ENCODE data around the gene DPF3.
A peak's percentile ranks its signal among the peaks of the same experiment; 100 is the strongest.

Gene DPF3

DNA sequence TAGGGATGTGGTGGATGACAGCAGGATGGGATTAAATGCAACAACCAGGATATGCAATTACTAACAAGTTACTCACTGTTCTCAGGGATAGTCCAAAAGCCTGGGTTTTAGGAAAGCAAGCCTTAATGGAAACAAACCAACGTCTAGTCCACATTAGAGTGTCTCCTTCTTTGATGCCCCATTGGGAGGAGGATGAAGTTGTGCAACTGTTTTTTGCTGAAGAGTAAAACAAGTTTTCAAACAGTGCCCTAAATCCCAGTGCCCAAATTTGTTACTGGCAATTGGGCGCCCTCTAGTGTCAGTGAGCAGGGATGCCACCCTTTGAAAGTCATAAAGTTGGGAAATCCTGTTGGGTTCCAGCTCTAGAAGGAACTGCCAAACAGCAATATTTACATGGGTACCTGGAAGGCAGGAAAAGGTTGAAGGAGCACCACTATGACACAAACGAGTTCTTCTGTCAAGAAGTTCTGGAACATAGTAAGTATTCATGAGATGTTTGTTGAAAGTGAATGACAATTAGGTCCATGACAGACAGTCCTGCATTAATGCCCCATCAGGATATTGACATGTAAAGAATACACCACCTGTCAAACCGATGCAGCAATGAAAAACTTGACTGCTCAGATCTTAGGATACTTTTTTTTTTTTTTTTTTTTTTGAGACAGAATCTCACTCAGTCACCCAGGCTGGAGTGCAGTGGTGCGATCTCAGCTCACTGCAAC is 11.1 kb upstream of the DPF3 start:
- peak; percentile 79 for DNase-seq (ENCODE audit: low read depth)

DNA sequence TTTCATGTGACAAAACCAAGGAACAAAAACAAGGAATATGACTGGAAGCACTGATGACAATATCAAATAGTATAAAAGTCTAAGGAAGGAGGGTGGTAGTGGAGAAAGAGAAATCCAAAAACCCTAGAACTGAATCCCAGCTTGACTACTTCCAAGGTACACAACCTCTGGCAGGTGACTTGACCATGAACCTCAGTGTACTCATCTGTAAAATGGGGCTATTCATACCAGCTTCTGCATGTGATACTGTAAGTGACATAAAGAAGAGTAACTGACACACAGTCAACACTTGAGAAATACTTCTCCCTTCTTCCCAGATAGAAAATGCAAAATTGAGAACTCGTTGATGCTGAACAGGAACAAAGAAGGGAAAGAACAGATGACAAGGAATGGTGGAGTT is 10.3 kb upstream of the DPF3 start:
- DNase-seq (ENCODE audit: low read depth): no peak

DNA sequence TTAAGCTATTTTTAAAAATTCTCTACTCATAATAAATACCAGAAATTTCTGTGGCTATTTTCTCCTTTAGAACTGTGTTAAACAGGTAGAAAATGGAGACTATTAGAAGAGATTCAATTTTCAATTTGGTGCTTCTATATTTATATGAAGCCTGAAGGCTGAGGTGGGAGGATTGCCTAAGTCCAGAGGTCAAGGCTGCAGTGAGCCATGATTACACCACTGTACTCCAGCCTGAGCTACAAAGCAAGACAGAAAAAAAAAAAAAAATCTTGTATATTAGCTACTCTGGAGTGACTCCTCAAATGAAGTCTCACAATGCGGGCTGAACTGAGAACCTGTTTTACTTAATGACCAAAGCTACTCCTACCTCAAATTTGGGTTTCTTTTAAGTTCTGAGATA is 9.8 kb upstream of the DPF3 start:
- DNase-seq (ENCODE audit: low read depth): no peak

DNA sequence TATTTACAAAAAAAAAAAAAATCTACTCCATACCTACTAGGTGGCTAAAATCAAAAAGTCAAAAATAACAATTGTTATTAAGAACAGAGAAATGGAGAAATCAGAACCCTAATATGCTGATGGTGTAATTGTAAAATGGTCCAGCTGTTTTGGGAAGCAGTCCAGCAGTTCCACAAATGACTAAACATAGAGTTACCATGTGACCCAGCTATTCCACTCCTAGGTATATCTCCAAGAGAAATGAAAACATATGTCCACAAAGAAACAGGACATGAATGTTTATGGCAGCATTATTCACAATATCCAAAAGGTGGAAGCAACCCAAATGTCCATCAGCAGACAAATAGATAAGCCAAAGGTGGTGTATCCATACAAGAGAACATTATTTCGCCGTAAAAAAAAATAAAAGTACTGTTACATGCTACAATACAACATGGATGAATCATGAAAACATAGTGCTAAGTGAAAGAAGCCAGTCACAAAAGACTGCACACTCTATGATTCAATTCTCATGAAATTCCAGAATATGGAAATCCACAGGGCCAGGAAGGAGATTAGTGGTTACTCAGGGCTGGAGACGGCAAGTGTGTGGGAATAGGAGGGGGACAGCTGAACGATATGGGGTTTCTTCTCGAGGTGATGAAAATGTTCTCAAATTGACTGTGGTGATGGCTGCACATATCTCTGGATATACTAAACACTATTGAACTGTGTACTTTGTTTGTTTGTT is 9.1 kb upstream of the DPF3 start:
- no peak for DNase-seq (ENCODE audit: low read depth)

DNA sequence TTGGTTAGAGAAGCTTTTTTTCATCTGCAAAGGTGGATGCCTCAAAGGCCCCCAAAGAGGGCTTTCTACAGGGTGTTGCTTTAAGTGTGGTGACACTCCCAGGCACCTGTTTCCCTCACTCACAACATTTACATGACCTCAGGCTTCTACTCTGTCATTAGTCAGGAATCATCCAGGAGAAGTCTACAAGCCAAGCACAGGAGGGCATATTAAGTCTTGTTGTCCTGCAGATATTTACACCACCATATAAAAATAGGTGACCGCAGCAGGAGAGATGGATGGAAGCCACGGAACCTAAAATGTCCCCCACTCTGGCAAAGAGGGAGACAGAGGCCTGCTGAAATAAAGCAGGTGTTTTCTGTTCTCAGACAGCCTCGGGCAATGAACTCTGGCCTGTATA is 7.5 kb upstream of the DPF3 start:
- DNase-seq (ENCODE audit: low read depth): no peak

DNA sequence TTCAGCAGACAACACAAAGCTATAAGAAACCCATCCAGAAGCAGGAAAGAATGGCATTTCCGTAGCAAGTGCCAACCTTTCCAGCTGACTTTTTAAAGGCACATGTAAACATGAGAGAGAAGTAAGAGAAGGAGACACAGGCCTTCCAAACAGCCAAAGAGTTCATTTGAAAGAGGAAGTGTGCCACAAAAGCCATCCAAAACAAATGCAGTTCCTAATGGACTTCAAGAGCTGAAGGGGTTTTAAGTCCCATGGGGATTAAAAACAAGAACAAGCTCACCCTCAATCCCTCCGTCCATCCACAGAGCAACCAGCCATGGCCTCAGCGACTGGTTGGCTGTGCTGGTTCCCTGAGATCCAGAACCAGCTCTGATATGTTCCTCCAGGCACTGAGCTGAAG is 4.5 kb upstream of the DPF3 start:
- no peak for DNase-seq (ENCODE audit: low read depth)

DNA sequence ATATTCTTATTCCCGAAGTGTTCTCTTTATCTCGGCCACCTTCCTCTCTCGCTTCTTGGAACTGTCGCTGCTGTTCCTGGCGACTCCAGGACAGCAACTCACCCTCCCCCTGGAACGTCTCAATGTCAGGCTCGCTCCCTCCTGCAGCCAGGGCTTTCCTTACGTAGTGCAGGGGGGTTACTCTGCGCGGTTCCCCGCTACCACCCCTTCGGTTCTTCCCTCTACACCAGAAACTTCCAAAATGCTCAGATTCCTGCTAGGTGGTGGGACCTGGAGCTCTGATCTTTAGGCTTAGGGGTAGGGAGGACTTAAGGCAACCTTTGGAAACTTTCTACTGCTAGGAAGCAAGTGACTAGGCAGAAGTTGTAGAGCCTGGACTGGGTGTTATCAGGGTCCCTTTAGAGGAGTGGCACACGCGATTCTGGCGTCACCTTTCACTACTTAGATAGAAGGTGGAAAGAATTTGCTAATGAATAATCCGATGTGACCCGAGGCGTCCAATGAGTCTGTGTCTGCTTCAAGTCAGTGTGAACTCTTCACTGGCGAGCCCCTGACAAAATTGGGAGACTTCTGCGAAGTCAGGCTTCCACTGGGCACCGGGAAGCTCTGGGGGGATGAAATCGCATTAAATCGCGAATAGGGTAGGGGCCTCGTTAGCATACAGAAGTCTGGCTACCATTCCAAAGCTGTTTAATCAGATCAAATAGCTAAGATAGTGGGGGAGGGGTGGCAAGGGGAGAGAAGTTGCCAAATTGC is 900 bp upstream of the DPF3 start:
- no peak for DNase-seq (ENCODE audit: low read depth)

DNA sequence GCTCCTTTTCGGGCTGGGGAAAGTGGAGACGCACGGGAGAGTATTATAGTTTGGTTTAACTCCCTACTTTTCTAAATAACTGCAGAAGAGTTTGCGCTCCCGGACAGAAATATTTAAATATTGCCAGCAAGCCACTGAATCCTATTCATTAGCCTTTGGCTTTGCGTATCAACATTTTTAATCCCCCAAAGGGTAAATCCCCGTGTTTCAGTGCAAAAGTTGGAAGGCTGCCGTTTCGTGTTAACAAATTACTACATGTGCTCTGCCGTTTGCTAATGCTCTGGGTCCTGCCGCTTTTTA is 372 bp upstream of the DPF3 start:
- DNase-seq (ENCODE audit: low read depth): no peak

DNA sequence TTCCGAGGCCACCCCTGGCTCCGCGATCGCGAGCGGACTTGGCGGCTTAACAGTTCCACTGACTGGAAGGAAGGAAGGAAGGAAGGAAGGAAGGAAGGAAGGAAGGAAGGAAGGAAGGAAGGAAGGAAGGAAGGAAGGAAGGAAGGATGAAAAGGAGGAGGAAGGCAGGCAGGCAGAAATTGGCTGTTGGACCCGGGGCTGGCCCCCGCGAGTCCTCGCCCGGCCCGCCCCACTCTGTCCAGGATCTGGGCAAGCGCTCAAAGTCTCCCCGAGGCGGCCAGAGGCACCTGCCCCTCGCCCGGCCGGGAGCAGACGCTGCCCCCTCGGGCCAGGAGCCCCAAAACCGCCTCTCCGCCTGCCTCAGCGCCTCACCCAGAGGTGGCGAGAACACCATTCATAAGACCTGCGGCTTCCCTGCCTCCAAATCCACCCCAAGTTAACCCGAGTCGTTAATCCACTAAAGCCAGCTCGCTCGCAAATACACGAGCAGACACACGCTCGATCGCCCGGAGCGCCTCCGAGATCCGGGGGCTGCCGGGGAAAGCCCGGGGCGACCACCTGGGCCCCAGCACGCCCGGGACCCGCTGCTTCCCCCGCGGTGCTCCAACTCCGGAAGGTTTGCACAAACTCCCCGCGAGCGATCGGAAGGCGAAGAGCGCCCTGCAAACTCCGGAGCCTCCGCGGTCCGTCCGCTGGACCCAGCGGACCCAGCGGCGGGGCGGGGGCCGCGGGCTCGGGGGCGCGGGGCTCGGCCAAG is 844 bp downstream of the DPF3 start:
- no peak for DNase-seq (ENCODE audit: low read depth)

DNA sequence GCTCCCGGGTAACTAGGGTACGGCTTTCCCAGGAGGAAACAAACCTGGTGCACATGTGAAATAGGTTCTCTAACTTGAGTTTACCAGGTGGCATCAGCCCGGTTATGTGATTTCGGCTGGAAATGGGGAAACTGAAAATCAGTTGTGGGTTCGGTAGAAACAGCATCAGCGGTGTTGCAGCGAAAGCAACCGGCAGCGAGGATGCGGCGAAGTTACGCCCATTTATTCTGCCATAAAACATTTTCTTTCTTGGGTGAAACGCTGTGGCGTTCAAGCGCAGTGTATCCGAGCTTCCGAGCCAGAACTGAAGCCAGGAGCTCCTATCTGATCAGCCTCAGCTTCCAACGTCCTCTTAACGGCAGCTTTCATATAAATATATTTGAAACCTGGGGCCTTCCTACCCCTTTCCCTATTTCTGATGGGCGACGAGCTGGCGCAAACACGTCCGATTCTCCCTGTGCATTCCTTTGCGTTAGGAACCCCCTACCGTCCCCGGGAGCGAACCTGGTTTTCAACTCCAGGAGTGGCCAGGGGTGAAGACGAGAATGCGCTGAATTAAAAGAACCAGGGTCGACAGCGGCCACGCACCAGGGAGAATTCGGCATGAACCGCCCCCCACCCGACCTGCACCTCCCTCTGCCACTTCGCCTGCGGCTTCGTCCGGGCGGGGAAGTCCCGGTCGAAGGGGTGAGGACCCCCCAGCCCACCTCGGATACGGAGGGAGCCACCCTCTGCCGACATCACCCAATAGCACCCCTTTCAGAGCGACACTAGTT is 1.6 kb downstream of the DPF3 start:
- no peak for DNase-seq (ENCODE audit: low read depth)

DNA sequence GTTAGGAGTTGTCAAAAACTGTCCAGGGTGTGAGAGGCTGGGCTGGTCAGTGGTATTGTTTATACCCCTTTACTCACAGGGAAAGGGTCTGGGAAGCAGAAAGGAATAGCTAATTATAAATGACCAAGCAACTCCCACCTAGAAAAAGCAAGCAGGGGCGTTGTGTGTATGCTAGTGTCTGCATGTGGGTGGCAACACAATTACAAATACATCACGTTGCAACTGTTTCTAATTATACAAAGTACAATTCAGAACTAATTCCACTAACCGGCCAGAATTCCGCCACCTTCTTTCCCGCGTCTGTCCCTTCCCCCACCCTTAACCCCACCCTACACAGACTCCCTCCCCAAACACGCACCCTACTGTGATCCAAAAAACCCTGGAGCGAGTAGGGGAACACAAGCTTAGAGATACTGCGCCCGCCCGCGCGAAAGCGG is 2.2 kb downstream of the DPF3 start:
- DNase-seq (ENCODE audit: low read depth): no peak

DNA sequence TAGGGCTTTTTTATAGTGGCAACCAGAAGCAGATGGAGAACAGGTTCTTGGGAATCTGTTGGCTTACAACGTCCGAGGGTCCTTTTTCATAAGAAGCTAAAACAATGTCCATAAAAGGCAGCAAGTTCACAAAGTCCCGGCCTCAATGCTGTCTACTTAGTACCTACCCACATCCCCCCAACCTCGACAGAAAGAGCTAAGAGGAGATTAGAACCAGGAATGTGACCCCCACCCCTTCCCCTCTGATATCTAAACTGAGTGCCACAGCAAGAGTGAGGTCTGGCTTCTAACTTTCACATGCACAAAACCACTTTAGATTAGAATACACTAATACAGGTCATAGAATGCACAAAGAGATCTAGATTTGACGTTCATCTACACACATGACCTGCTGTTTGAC is 4.5 kb downstream of the DPF3 start:
- DNase-seq (ENCODE audit: low read depth): no peak

DNA sequence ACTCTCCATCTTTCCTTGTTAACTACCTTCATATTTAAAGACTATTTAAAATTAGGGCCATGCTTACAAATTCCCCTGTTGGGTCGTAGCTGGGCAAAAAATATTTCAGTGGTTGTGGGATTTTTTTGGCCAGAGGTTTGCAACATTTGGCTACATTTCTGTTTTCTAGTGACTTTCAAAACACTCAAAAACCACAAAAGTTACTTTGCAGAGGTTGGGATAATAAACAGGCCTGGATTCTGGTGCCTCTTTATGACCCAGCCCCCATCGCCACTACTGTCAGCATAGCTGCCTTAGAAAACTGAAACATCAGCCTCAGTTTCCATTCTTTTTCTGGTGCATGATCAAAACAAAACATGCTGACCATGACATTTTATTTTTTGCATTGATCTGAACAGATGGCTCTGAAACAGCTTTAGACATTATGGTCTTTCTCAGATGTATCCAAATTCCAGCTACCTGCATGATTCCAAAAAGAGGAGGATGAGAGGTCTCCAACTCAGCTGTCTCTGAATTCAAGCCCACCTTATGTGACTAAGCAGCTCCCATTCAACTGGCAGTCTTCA is 5.2 kb downstream of the DPF3 start:
- DNase-seq (ENCODE audit: low read depth): no peak

DNA sequence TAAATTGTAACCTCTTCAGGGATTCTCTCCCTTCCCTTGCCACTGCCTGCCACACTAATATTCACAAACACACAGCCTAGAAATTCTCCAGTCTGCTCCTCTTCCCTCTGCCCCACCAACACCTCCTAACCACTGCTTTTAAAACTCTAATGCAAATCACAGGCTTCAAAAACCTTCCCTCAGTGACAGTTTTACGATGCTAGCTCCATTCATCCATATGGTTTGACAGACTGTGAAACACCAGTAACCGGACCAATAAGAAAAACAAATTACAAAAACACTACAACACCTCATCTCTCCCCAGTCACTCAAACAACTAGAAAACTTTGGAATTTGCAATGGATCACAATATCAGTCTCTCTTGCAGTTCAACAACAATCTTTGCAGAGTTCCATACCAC is 5.7 kb downstream of the DPF3 start:
- no peak for DNase-seq (ENCODE audit: low read depth)

DNA sequence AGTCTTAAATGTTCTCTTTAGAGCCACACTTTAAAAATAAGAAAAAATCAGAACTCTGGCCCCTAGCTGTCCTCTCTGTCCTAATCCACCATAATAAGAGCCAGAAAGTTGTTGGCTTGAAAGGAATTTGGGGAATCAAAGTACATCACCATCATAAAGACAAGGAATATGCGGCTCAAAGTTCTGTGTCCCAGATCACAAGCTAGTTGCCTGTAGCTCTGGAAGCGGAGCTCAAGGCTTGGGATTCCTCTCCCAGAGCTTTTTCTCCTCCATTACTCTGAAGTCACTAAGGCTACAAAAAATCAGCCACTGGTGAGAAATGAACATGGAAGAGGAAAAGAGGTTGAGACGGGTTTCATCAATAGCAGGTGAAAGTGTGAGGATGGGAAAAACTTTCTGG is 6.4 kb downstream of the DPF3 start:
- DNase-seq (ENCODE audit: low read depth): no peak

DNA sequence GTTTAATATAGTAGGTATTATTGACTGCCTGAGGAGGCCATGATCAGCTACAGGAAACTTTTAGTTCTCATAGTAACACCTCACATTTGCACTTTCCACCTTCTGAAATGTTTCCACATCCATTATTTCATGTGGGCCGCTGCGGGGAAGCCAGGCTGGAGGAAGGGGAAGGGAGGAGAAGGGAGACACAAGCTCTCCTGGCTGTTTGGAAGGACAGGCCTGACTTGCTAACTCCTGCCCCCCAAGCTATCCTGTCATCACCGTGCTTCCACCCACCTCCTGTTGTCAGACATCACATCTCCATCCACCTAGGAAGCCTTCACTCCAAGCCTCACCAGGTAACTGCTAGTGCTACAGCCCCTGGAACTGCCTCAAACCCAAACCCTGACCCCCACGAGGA is 9.5 kb downstream of the DPF3 start:
- DNase-seq (ENCODE audit: low read depth): no peak

DNA sequence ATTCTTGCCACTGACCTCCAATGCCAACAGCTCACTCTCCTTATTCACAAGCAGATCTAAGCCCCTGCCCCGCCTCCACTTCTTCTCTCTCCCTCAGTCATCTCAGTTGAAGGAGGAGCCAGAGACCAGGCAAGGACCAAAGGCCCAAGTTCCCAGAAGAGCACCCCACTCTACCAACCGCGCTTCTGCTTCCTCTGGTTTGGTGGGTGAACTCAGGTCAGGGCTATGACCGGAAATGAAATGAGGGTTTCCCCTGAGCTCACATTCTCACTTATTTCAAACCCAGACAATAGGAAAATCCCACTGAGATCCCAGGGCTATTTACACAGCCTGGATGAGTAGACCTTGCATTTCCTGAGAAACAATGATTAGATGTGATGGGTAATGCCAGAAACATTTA is 9.9 kb downstream of the DPF3 start:
- no peak for DNase-seq (ENCODE audit: low read depth)

DNA sequence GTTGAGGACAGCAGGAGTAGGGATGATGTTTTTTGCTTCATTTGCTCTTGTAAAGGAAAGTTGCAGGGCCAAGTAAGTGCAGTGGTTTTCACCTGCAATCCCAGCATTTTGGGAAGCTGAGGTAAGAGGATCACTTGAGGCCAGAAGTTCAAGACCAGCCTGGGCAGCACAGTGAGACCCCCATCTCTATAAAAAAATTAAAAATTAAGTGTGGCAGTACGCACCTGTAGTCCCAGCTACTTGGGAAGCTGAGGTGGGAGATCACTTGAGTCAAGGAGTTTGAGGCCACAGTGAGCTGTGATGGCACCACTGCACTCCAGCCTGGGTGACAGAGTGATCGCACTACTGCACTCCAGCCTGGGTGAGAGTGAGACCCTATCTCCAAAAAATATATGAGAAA is 10.8 kb downstream of the DPF3 start:
- no peak for DNase-seq (ENCODE audit: low read depth)

DNA sequence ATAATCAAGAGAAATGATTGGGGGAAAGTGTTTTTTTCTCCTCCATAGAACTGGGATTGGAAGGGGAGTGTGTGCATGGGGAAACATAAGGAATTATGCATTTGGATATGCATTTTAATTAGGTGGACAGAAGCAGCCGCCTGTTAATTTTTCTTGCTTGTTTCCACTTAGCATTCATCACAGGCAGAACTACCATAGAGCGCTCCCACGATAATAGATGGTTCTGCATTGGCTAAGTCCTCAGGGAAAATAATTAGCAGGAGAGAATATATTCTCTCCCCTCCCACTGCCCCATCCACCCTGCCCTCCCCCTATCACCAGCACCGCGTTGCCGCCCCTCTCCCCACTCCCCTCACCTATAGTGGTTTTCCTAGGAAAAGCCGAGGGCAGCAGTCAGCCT is 11.4 kb downstream of the DPF3 start:
- DNase-seq (ENCODE audit: low read depth): no peak

DNA sequence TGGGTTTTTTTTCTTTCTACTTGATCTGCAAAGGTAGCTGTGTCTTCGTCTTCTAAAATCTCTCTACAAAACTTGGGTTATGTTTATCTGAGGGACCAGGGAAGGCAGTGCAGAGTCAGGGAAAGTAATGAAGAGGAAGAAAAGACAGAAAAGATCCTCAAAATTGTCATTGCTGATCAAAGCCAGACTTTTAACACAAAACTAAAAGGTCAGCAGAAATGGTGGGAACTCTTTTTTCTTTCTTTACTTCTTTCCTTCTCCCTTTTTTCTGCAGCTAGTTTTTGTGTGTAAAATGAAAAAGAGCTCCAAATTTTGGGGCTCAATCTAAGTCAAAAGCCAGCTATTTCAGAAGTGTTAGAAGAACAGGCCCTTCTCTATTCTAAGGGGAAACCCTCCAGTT is 11.9 kb downstream of the DPF3 start:
- no peak for DNase-seq (ENCODE audit: low read depth)

DNA sequence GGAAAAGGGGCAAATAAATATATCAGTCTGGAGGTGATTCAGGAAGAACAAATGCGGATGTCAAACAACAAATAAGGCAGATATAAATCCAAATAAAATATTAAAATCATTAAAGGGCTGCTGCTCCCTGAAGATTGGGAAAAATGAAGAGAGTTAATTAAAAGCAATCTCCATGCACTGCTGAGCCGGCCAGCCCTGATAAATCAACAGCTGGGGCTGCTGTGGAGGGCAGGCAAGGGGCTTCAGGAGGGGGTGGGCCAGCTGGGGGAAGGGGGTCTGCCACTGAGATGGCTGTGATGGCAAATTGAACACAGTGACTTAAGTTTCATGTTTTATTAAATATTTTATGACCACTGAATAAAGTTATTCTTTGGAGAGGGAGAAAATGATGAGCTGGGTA is 12.4 kb downstream of the DPF3 start:
- no peak for DNase-seq (ENCODE audit: low read depth)

DNA sequence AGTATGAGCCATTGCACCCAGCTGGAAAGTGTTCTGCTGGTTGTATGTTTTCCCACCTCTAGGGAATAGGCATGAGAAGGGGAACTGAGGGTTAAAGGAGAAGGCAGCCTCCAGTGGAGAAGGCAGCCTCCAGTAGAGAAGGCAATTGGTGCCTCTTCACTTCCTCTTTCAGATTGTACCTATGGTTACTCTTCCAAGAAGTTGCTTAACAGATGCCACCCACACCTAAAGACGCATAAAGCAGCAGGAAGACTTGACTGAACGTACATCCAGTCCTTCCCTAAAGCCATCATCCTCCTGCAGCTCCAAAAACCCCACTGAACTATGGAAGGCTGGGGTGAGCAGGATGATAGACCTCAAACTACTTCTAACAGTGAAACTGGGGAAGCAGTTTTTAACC is 13.1 kb downstream of the DPF3 start:
- no peak for DNase-seq (ENCODE audit: low read depth)

Measured in stromal cell of bone marrow (primary cell).